Heart left ventricle (tissue), 16 donors: ENCODE results near the gene C20orf96. TPM values are rescaled to one million over a fixed set of nuclear protein-coding genes. Genes with fewer than 3 reads are reported as not detected.
A peak's percentile ranks its signal among the peaks of the same experiment; 100 is the strongest.

Experiments
- ATAC-seq, 4 donors: fragments of 200-7000 bp; cut with Tn5 transposase; one replicate each; pipeline ENCODE4 v1.9.1; 2020 to 2022; ENCODE audit warnings: moderate library complexity in 4 of 4, mild to moderate bottlenecking in 3 of 4, moderate number of reproducible peaks in 1 of 4
- DNase-seq, 5 donors: peaks; one replicate each; pipeline ENCODE4 v3.0.0-alpha.2; 2020
- H3K27ac ChIP-seq, 12 donors: fragments of 200-600 bp; sonication (generic) in 4 of 12; one replicate each; pipeline versions ENCODE4 v1.5.0 to v1.8.0; 2016 to 2022; ENCODE audit warnings: mild to moderate bottlenecking in 2 of 12
- H3K27me3 ChIP-seq, 9 donors: fragments of 200-600 bp; sonication (generic) in 2 of 9; one replicate each; pipeline versions ENCODE4 v1.5.1 to v1.8.0; 2016 to 2022; ENCODE audit warnings: mild to moderate bottlenecking in 3 of 9
- H3K36me3 ChIP-seq, 9 donors: fragments of 200-600 bp; sonication (generic) in 2 of 9; one replicate each; pipeline versions ENCODE4 v1.5.0 to v1.8.0; 2018 to 2022; ENCODE audit warnings: mild to moderate bottlenecking in 2 of 9
- H3K4me1 ChIP-seq, 12 donors: fragments of 200-600 bp; sonication (generic) in 4 of 12; one replicate each; pipeline versions ENCODE4 v1.5.0 to v1.8.0; 2016 to 2022; ENCODE audit warnings: mild to moderate bottlenecking in 3 of 12
- H3K4me3 ChIP-seq, 12 donors: fragments of 200-600 bp; sonication (generic) in 4 of 12; one replicate each; pipeline versions ENCODE4 v1.5.0 to v1.8.0; 2017 to 2022; ENCODE audit warnings: mild to moderate bottlenecking in 9 of 12, moderate library complexity in 4 of 12
- H3K9me3 ChIP-seq, 12 donors: fragments of 200-600 bp; sonication (generic) in 4 of 12; one replicate each; pipeline versions ENCODE4 v1.5.0 to v1.8.0; 2016 to 2022; ENCODE audit warnings: mild to moderate bottlenecking in 1 of 12
- CTCF ChIP-seq, 12 donors: fragments of 200-600 bp; sonication (generic) in 4 of 12; IDR thresholded peaks; one replicate each; pipeline versions ENCODE4 v1.5.0 to v1.8.0; 2018 to 2022; ENCODE audit warnings: antibody characterized with exemption in 12 of 12, mild to moderate bottlenecking in 5 of 12
- POLR2A ChIP-seq, 2 donors: fragments of 450-650 bp; IDR thresholded peaks; one replicate each; pipeline ENCODE4 v1.6.1; 2017; ENCODE audit warnings: antibody characterized with exemption in 2 of 2, mild to moderate bottlenecking in 2 of 2, moderate library complexity in 2 of 2
- WGBS, 4 donors: extraction: QIAGEN DNeasy Blood & Tissue Kit in 2 of 4; methylation state at CpG; one replicate each; pipeline versions ENCODE4 v1.1.5 to v1.1.7; 2013 to 2018; 5-methylcytosine and 5-hydroxymethylcytosine counted together
- intact Hi-C, 10 donors: fragments of 100-400 bp; cut with DNase I; formaldehyde crosslinking; loops; one replicate each; pipeline versions ENCODE4 v1.11.1 to v1.14.2; 2022
- polyA plus RNA-seq, 2 donors: library from polyadenylated mRNA; stranded (reverse); fragments of 200-250 nt; gene quantifications; one replicate each; pipeline ENCODE4 v1.2.3, GENCODE V29; 2013
- total RNA-seq, 9 donors: library from RNA; depleted of rRNA in 2 of 9; stranded (reverse); fragments of >200 nt in 2 of 9; fragmentation: NEBNext Ultra II Directional in 3 of 9; extraction: Animal tissue kit (Norgen Biotek cat#: 25700) in 3 of 9; gene quantifications; one replicate each; pipeline versions ENCODE4 v1.1.0 to v1.2.4, GENCODE V29; 2016 to 2023
- donor health status: ischemic (EF 13 %, LVEDD 7.1; RV severe dilation, severe dysfunction).
- donor health status: healthy with polysubstance abuse.
- donor health status: DM: no; HTN: yes; CAD: no.
- donor health status: DM: no; HTN: no; CAD: no.
- donor health status: ischemic (EF 25% LVEDD 6.9; RV normal size, moderate dysfunction).
- donor health status: ischemic (EF 25% LVEDD 5.7; RV mildly dilated, moderate dysfunction).
- donor health status: healthy.
- donor health status: DM: yes; HTN: yes; CAD: no.
- donor health status: ischemic (EF 35%, LVEDD 5.7; RV mildly dilated, moderate dysfunction).
- donor health status: nonischemic (EF 11% LVEDD 7.7; RV severe dilation, severe dysfunction).
- donor health status: DM: yes; HTN: yes; CAD: no.
- donor health status: PGD.
- donor health status: ischemic (EF 29% LVEDD 5.4; RV normal size, mild dysfunction).
- donor health status: nonischemic (EF 23%, LVEDD 6.1; RV moderate dilation, normal function).

The C20orf96 gene
- total and polyA plus RNA-seq, 11 donors = 0.64 to 6.6 (median 3.6) TPM

DNA sequence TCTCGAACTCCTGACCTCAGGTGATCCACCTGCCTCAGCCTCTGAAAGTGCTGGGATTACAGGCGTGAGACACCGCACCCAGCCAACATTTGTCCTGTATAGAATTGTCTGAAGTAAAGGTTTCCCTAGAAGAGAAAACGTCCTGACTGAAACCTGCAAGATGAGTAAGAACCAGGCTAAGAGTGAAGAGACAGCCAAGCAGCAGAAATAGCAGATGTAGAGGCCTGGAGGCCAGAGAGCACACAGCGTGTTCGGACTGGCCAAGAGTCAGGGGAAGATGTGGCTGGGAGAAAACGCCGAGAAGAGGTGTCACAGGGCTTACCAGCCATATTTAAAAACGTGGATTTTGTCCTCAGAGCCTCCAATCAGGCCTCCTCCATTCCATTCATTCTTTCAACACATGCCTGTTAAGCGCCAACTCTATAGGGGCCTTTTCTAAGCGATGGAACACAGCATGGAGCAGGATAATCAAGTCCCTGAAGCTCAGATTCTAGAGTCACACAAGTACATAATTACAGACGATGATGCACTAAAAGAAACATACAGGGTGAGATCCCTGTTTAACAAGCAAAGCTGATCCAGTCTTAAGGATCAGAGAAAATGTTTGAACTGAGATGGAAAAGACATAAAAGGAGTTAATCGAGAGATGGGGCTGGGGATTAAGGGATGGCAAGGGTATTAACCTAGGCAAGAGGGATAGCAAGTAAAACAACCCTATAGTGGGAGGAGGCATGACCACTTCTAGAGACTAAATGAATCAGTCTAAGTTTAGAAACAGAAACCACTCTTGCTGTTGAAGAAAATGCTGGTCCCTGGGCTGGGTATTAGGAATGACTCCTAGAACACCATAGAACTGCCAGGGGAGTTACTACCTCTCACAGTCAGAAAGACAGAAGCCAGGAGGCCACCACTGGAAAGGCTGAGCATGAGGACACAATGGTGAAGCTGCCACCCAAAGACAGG lies 11.6 kb upstream of the C20orf96 start:
- intact Hi-C loops = no loop called here
- 70 to 75% (median 71%) methylated on average over 13 of the region's 13 CpGs for WGBS, 4 donors
- peaks cover 0 to 4% (median 0%) of the 10 kb centered on the region in 9 donors for H3K36me3 ChIP-seq
- no peaks in the 10 kb centered on the region for H3K9me3 ChIP-seq
- no peak for ATAC-seq
- peak overlapping the region in 4 of 12 donors; percentile 45 to 65 (median 48) for H3K27ac ChIP-seq
- no peak for DNase-seq
- TF ChIP-seq CTCF (IDR thresholded peaks at IDR 0.05) = no peak
- TF ChIP-seq POLR2A (IDR thresholded peaks at IDR 0.05) = no peak
- H3K27me3 ChIP-seq = no peaks in the 10 kb centered on the region
- no peak overlapping the region for H3K4me3 ChIP-seq
- H3K4me1 ChIP-seq = peaks cover 7 to 47% (median 35%) of the 10 kb centered on the region in 12 donors

- TF ChIP-seq POLR2A (IDR thresholded peaks at IDR 0.05) = no peak
- TF ChIP-seq CTCF (IDR thresholded peaks at IDR 0.05) = no peak
- ATAC-seq (no peak), DNase-seq (no peak)
- WGBS, 4 donors = 32 to 50% (median 39%) methylated on average over 10 of the region's 10 CpGs
- H3K27ac ChIP-seq = peak overlapping the region in 10 of 12 donors; percentile 7 to 99 (median 46)
- no peaks in the 10 kb centered on the region for H3K27me3 ChIP-seq
- intact Hi-C loops = no loop called here
- peaks cover 13 to 60% (median 39%) of the 10 kb centered on the region in 12 donors for H3K4me1 ChIP-seq
- H3K9me3 ChIP-seq = no peaks in the 10 kb centered on the region
- peak overlapping the region in 7 of 12 donors; percentile 75 to 99 (median 88) for H3K4me3 ChIP-seq
- H3K36me3 ChIP-seq = peaks cover 0 to 4% (median 0%) of the 10 kb centered on the region in 9 donors
Observed at GRCh38 chr20:300345-300990, 9.9 kb upstream of the C20orf96 start.

- Histone ChIP-seq H3K27me3 (no peaks in the 10 kb centered on the region), H3K4me1 (peaks cover 13 to 61% (median 39%) of the 10 kb centered on the region in 12 donors), H3K9me3 (no peaks in the 10 kb centered on the region), H3K36me3 (peaks cover 0 to 4% (median 0%) of the 10 kb centered on the region in 9 donors), H3K27ac (peak overlapping the region in 11 of 12 donors; percentile 96 to 100 (median 99)), H3K4me3 (peak overlapping the region; percentile 66 to 99 (median 87))
- DNase-seq = no peak
- TF ChIP-seq POLR2A (IDR thresholded peaks at IDR 0.05) (no peak), CTCF (IDR thresholded peaks at IDR 0.05) (no peak)
- WGBS, 4 donors = 6 to 12% (median 10%) methylated on average over 15 of the region's 15 CpGs
- ATAC-seq = no peak
- intact Hi-C loops = loop anchor here in 3 of 10 donors (1.0 to 5.0 kb wide), 3 partner anchors 11 to 33 kb away; partner anchors contain the start of gene SOX12 (in 1 of the 3)
Observed at GRCh38 chr20:298776-299391, 8.3 kb upstream of the C20orf96 start.
